K562 (cell line): ENCODE results near the gene ABCG1. TPM values are rescaled to one million over a fixed set of nuclear protein-coding genes. Genes with fewer than 3 reads are reported as not detected.
A peak's percentile ranks its signal among the peaks of the same experiment; 100 is the strongest.

Experiments
- ATAC-seq: fragments of 200-7000 bp; cut with Tn5 transposase; 3 replicates; pipeline ENCODE4 v1.9.1; 2020; ENCODE audit warnings: moderate library complexity
- BruUV-seq: library from RNA; stranded (reverse); fragments of 400-500 nt; replicated peaks from 2 replicates; lab custom pipeline; 2021; lab: Mats Ljungman, UMichigan
- CTCF ChIA-PET: fragments of 300-600 bp; formaldehyde crosslinking; extraction: SDS; loops from one replicate; lab custom pipeline; 2021; ENCODE audit warnings: low intra/inter-chr PET ratio; lab: Yijun Ruan, JAX
- POLR2A ChIA-PET: fragments of 300-600, 350-650 bp; sonication (Branson Sonifier 250); formaldehyde crosslinking; extraction: SDS; loops from one replicate; lab custom pipeline; 2021; ENCODE audit warnings: antibody characterized with exemption, inconsistent platforms; lab: Yijun Ruan, JAX
- DNase-seq, 4 experiments: peaks; one replicate each; pipeline versions ENCODE4 v3.0.0 to v3.0.0-alpha.2; 2011 to 2018; ENCODE audit warnings: low spot score in 3 of 4, mixed read lengths in 3 of 4; ENCODE audit errors: extremely low read depth in 1 of 4
- FAIRE-seq: peaks from 2 replicates; lab custom pipeline; 2011; peaks lifted over from hg19 to GRCh38; lab: Jason Lieb, UNC
- H2AFZ ChIP-seq: 2 replicates; pipeline ENCODE4 v1.6.0; 2011; ENCODE audit warnings: low read depth, low read length, control low read depth, inconsistent platforms
- H3K27ac ChIP-seq: fragments of 200-600 bp; 3 replicates; pipeline ENCODE4 v1.8.0; 2011; ENCODE audit warnings: low read depth, mild to moderate bottlenecking, control low read depth, inconsistent platforms, low read length, moderate library complexity, mixed read lengths; ENCODE audit errors: extremely low read depth
- H3K27me3 ChIP-seq, 2 experiments: fragments of 300-600 bp in 1 of 2; 2 replicates in 1 of 2; 3 replicates in 1 of 2; pipeline versions ENCODE4 v1.6.0 to v1.8.0; 2011; ENCODE audit warnings: inconsistent platforms in 2 of 2, low read length in 2 of 2, mild to moderate bottlenecking in 1 of 2, mixed read lengths in 1 of 2, moderate library complexity in 1 of 2; ENCODE audit not compliant: control insufficient read depth in 2 of 2, insufficient read depth in 2 of 2
- H3K36me3 ChIP-seq: fragments of 300-600 bp; 3 replicates; pipeline ENCODE4 v1.8.0; 2011; ENCODE audit warnings: mild to moderate bottlenecking, low read length, inconsistent platforms; ENCODE audit not compliant: control insufficient read depth, insufficient read depth
- H3K4me1 ChIP-seq, 2 experiments: fragments of 200-600 bp in 1 of 2; replicated peaks in 1 of 2; 2 replicates in 1 of 2; 3 replicates in 1 of 2; pipeline versions ENCODE4 v1.5.1 to v1.8.0; 2011; ENCODE audit warnings: inconsistent platforms in 2 of 2, low read length in 2 of 2, mild to moderate bottlenecking in 1 of 2, mixed read lengths in 1 of 2, moderate library complexity in 1 of 2; ENCODE audit not compliant: control insufficient read depth in 2 of 2, insufficient read depth in 2 of 2
- H3K4me2 ChIP-seq: 2 replicates; pipeline ENCODE4 v1.6.1; 2011; ENCODE audit warnings: low read length, control low read depth, inconsistent platforms, mixed read lengths; ENCODE audit not compliant: insufficient read depth
- H3K4me3 ChIP-seq: fragments of 200-600 bp; sonication (generic), shearing (Covaris generic); 2 replicates; pipeline ENCODE4 v1.5.1; 2016; ENCODE audit warnings: control low read depth, inconsistent platforms
- H3K79me2 ChIP-seq: fragments of 200-600 bp; 3 replicates; pipeline ENCODE4 v1.8.0; 2011; ENCODE audit warnings: low read length, inconsistent platforms; ENCODE audit not compliant: control insufficient read depth, insufficient read depth
- H3K9ac ChIP-seq, 2 experiments: 2 replicates each; pipeline versions ENCODE4 v1.6.0 to v1.6.1; 2011; ENCODE audit warnings: low read depth in 2 of 2, low read length in 2 of 2, control low read depth in 1 of 2, inconsistent platforms in 1 of 2, mild to moderate bottlenecking in 1 of 2, mixed read lengths in 1 of 2; ENCODE audit not compliant: insufficient read depth in 1 of 2
- H3K9me1 ChIP-seq: one replicate; pipeline ENCODE4 v1.6.0; 2011; ENCODE audit warnings: inconsistent platforms, mild to moderate bottlenecking, low read length, moderate library complexity; ENCODE audit not compliant: control insufficient read depth, insufficient read depth
- H3K9me3 ChIP-seq: replicated peaks from 2 replicates; pipeline ENCODE4 v1.5.1; 2011; ENCODE audit warnings: low read depth, low read length, inconsistent platforms; ENCODE audit not compliant: control insufficient read depth, insufficient read depth
- H4K20me1 ChIP-seq: replicated peaks from 2 replicates; pipeline ENCODE4 v1.6.1; 2011; ENCODE audit warnings: low read length, inconsistent platforms, mixed read lengths; ENCODE audit not compliant: control insufficient read depth, insufficient read depth
- ATF4 ChIP-seq: fragments of 450-650 bp; formaldehyde crosslinking; IDR thresholded peaks from 2 replicates; pipeline ENCODE4 v1.4.0; 2022; ENCODE audit warnings: mild to moderate bottlenecking, moderate library complexity
- BRCA1 ChIP-seq, 2 experiments: fragments of 450-650 bp in 1 of 2; sonication (generic) in 1 of 2; formaldehyde crosslinking in 1 of 2; IDR thresholded peaks; 2 replicates each; pipeline versions ENCODE4 v1.5.0 to v1.6.1; 2017 to 2020; ENCODE audit warnings: mild to moderate bottlenecking in 1 of 2, missing genetic modification reagents in 1 of 2
- CBX5 ChIP-seq: IDR thresholded peaks from 2 replicates; pipeline ENCODE4 v1.6.1; 2014; ENCODE audit warnings: low read depth, borderline replicate concordance
- EP400 ChIP-seq: fragments of 450-650 bp; IDR thresholded peaks from 2 replicates; pipeline ENCODE4 v1.6.1; 2017; ENCODE audit warnings: antibody characterized with exemption, mild to moderate bottlenecking, moderate library complexity
- HINFP ChIP-seq: fragments of 450-650 bp; conservative IDR thresholded peaks from 2 replicates; pipeline ENCODE4 v1.6.1; 2016; ENCODE audit warnings: missing genetic modification characterization, low read depth, mild to moderate bottlenecking, control low read depth, missing compliant biosample characterization
- TSC22D4 ChIP-seq: fragments of 450-650 bp; IDR thresholded peaks from 2 replicates; pipeline ENCODE4 v1.6.1; 2016; ENCODE audit warnings: missing genetic modification characterization, missing biosample characterization, control low read depth
- ZBTB40 ChIP-seq, 2 experiments: fragments of 450-650 bp in 1 of 2; sonication (generic) in 1 of 2; formaldehyde crosslinking in 1 of 2; IDR thresholded peaks; 2 replicates each; pipeline versions ENCODE4 v1.7.1 to v1.9.0; 2016 to 2022; ENCODE audit warnings: inconsistent platforms in 1 of 2, mild to moderate bottlenecking in 1 of 2, missing genetic modification reagents in 1 of 2
- WGBS: fragments of 100-300 bp; shearing (Covaris generic); methylation state at CpG from one replicate; pipeline ENCODE4 v1.1.6; 2016; ENCODE audit warnings: low coverage, mixed read lengths; ENCODE audit not compliant: insufficient coverage; ENCODE audit errors: missing lambda C conversion rate; 5-methylcytosine and 5-hydroxymethylcytosine counted together
- in situ Hi-C: fragments of 300-500 bp; cut with MboI; formaldehyde crosslinking; loops from 4 replicates; pipeline ENCODE4 v1.15.0; 2018; ENCODE audit warnings: inconsistent platforms, mixed read lengths
- intact Hi-C: fragments of 100-400 bp; cut with micrococcal nuclease; formaldehyde crosslinking; loops from 2 replicates; pipeline ENCODE4 v1.14.2; 2022
- polyA plus RNA-seq, 8 experiments: library from polyadenylated mRNA; depleted of rRNA in 4 of 8; stranded (reverse) in 5 of 8; unstranded in 3 of 8; fragments of >200 nt; fragmentation: Nextera tagmentation in 2 of 8; fragmentation: Illumina TruSeq in 1 of 8; extraction: Ambion mirVana in 2 of 8; extraction: Trizol in 1 of 8; gene quantifications; 2 replicates each; pipeline versions ENCODE4 v1.2.1 to v1.2.3, GENCODE V29; 2011 to 2014; ENCODE audit warnings: inconsistent platforms in 1 of 8, missing spikeins in 1 of 8
- total RNA-seq, 7 experiments: library from RNA; depleted of rRNA in 6 of 7; stranded (reverse); fragments of >200 nt in 6 of 7; fragmentation: Illumina TruSeq in 2 of 7; extraction: Trizol in 2 of 7; gene quantifications; 2 replicates each; pipeline versions ENCODE4 v1.2.1 to v1.2.3, GENCODE V29; 2011 to 2021; ENCODE audit warnings: low replicate concordance in 1 of 7

Gene ABCG1
- total and polyA plus RNA-seq, 9 of the 15 experiments (the other 6 are each of a cell fraction or from before 2014, with no cell fraction given), result 0.04 to 0.09 TPM; not detected in 7

GRCh38 chr21:42337830-42338728 lies 119.1 kb downstream of the ABCG1 start:
- FAIRE-seq, result peak; percentile 88
- POLR2A ChIA-PET, result interaction anchor here (0.6 kb wide), 1 partner anchor 717 kb away, joined by 3 read pairs; no protein-coding TSS in a partner anchor
- TF ChIP-seq TSC22D4 (no peak), ZBTB40 (IDR thresholded peaks at IDR 0.05) (no peak), ZBTB40 (CRISPR knock-in tag; IDR thresholded peaks at IDR 0.05) (no peak), ATF4 (CRISPR knock-in tag) (peak; percentile 59; the same call in 1 of the 2 replicates), HINFP (tag) (no peak), CBX5 (no peak), BRCA1 (IDR thresholded peaks at IDR 0.05) (no peak), BRCA1 (CRISPR knock-in tag; IDR thresholded peaks at IDR 0.05) (no peak), EP400 (no peak)

More at GRCh38 chr21:42337830-42338728, 119.1 kb downstream of the ABCG1 start:
- BruUV-seq, result no TSS peak
- in situ Hi-C loops, result no loop called here
- Histone ChIP-seq H3K79me2 (no peaks in the 10 kb centered on the region), H3K36me3 (no peaks in the 10 kb centered on the region), H2AFZ (no peak overlapping the region), H3K4me1 (peaks cover 0 to 7% of the 10 kb centered on the region in 2 experiments; a peak in 1 of 5 replicates), H3K9ac (no peak overlapping the region), H3K9me1 (no peaks in the 10 kb centered on the region), H3K27ac (no peak overlapping the region), H3K4me2 (no peak overlapping the region), H4K20me1 (no peaks in the 10 kb centered on the region), H3K27me3 (peaks cover 3 to 37% of the 10 kb centered on the region in 2 experiments; a peak in 4 of 5 replicates), H3K4me3 (no peak overlapping the region), H3K9me3 (no peaks in the 10 kb centered on the region)
- intact Hi-C loops, result loop anchor here (10.0 kb wide), 1 partner anchor 117 kb away; no protein-coding TSS in a partner anchor
- CTCF ChIA-PET, result interaction anchor here (0.5 to 1.6 kb wide), 2 partner anchors 29 to 111 kb away, joined by 4 to 6 read pairs; no protein-coding TSS in a partner anchor
- ATAC-seq (peak; percentile 98), DNase-seq (peak; percentile 65 to 77 (median 74))
- WGBS, result 15% methylated on average over 23 of the region's 23 CpGs
